Measurements from ENCODE around the gene KIF23. TPM values are rescaled to one million over a fixed set of nuclear protein-coding genes. Genes with fewer than 3 reads are reported as not detected.
"Not testable (repeated sequence)": the region's sequence is repeated elsewhere in the genome, so short reads cannot be mapped to it uniquely, and the experiment has no call there.

KIF23 gene
- total RNA-seq, 1 donor from 2014 or later: 0.70 TPM

- no peak for ATAC-seq (ENCODE audit: poor library complexity)
- intact Hi-C loops (cut with DNase I): no loop called here
- no peak for DNase-seq
Measured at GRCh38 chr15:69422336-69422895, 8.3 kb downstream of the KIF23 start.

- no peak for ATAC-seq (ENCODE audit: poor library complexity)
- intact Hi-C loops (cut with DNase I): no loop called here
- no peak for DNase-seq
Measured at GRCh38 chr15:69424001-69424400, 9.9 kb downstream of the KIF23 start.

- intact Hi-C loops (cut with DNase I): no loop called here
- DNase-seq (no peak), ATAC-seq (ENCODE audit: poor library complexity) (no peak)
Measured at GRCh38 chr15:69424748-69425413, 10.7 kb downstream of the KIF23 start.

- intact Hi-C loops (cut with DNase I): no loop called here
- DNase-seq: no peak
- ATAC-seq (ENCODE audit: poor library complexity): no peak
Measured at GRCh38 chr15:69433831-69434230, 19.7 kb downstream of the KIF23 start.

- intact Hi-C loops (cut with DNase I): no loop called here
- no peak for ATAC-seq (ENCODE audit: poor library complexity)
Measured at GRCh38 chr15:69434238-69434637, 20.1 kb downstream of the KIF23 start.

GRCh38 chr15:69434679-69435078 is 20.5 kb downstream of the KIF23 start:
- intact Hi-C loops (cut with DNase I): no loop called here
- no peak for DNase-seq
- ATAC-seq (ENCODE audit: poor library complexity): no peak

More at GRCh38 chr15:69434238-69434637, 20.1 kb downstream of the KIF23 start:
- no peak for DNase-seq

GRCh38 chr15:69435985-69436384 is 21.8 kb downstream of the KIF23 start:
- DNase-seq (no peak), ATAC-seq (ENCODE audit: poor library complexity) (no peak)
- intact Hi-C loops (cut with DNase I): no loop called here

- DNase-seq (no peak), ATAC-seq (ENCODE audit: poor library complexity) (no peak)
- intact Hi-C loops (cut with DNase I): no loop called here
Measured at GRCh38 chr15:69436951-69437350, 22.8 kb downstream of the KIF23 start.

GRCh38 chr15:69439623-69440022 is 25.5 kb downstream of the KIF23 start:
- DNase-seq (no peak), ATAC-seq (ENCODE audit: poor library complexity) (no peak)
- intact Hi-C loops (cut with DNase I): no loop called here

GRCh38 chr15:69443032-69443611 is 29.0 kb downstream of the KIF23 start:
- intact Hi-C loops (cut with DNase I): no loop called here
- ATAC-seq (ENCODE audit: poor library complexity): no peak

GRCh38 chr15:69444686-69445085 is 30.5 kb downstream of the KIF23 start:
- intact Hi-C loops (cut with DNase I): no loop called here
- no peak for ATAC-seq (ENCODE audit: poor library complexity)

More at GRCh38 chr15:69443032-69443611, 29.0 kb downstream of the KIF23 start:
- no peak for DNase-seq

GRCh38 chr15:69446953-69447352 is 32.8 kb downstream of the KIF23 start:
- intact Hi-C loops (cut with DNase I): no loop called here
- peak; percentile 40 for ATAC-seq (ENCODE audit: poor library complexity)
- no peak for DNase-seq

More at GRCh38 chr15:69444686-69445085, 30.5 kb downstream of the KIF23 start:
- DNase-seq: no peak

- ATAC-seq (ENCODE audit: poor library complexity); intact Hi-C loops (cut with DNase I): not testable (repeated sequence)
Measured at GRCh38 chr15:69450221-69450620, 36.1 kb downstream of the KIF23 start.

GRCh38 chr15:69450968-69451695 is 37.0 kb downstream of the KIF23 start:
- intact Hi-C loops (cut with DNase I): no loop called here
- ATAC-seq (ENCODE audit: poor library complexity): no peak
- DNase-seq: no peak

More at GRCh38 chr15:69450221-69450620, 36.1 kb downstream of the KIF23 start:
- DNase-seq: not testable (repeated sequence)

GRCh38 chr15:69451951-69452691 is 38.0 kb downstream of the KIF23 start:
- ATAC-seq (ENCODE audit: poor library complexity): peak; percentile 42
- peak; percentile 48 for DNase-seq
- intact Hi-C loops (cut with DNase I): no loop called here

- DNase-seq: peak; percentile 99
- peak; percentile 96 for ATAC-seq (ENCODE audit: poor library complexity)
- intact Hi-C loops (cut with DNase I): no loop called here
Measured at GRCh38 chr15:69452692-69453521, 38.8 kb downstream of the KIF23 start, which contains the start of gene RPLP1. Gene RPLP1 (plus strand): TSS chr15:69452818. CDS start chr15:69452949, 131 bp downstream.

GRCh38 chr15:69454953-69455352 is 40.8 kb downstream of the KIF23 start:
- ATAC-seq (ENCODE audit: poor library complexity) (no peak), DNase-seq (no peak)
- intact Hi-C loops (cut with DNase I): no loop called here

All from Right ventricle myocardium superior (tissue), 1 donor.